Measurements from ENCODE around the gene ADNP.

GRCh38 chr20:50874758-50875665 is 56.2 kb downstream of the ADNP start:
- TF ChIP-seq YY1 (IDR thresholded peaks at IDR 0.05; ENCODE audit: low read depth) = no peak
- no peak for TF ChIP-seq TAF1 (IDR thresholded peaks at IDR 0.05; ENCODE audit: low read depth)
- no peak for TF ChIP-seq EGR1 (IDR thresholded peaks at IDR 0.05)
- no peak for TF ChIP-seq NFIC (IDR thresholded peaks at IDR 0.05)

All from Ishikawa (cell line).